ENCODE measurements around the gene DMD.

DMD gene

DNA sequence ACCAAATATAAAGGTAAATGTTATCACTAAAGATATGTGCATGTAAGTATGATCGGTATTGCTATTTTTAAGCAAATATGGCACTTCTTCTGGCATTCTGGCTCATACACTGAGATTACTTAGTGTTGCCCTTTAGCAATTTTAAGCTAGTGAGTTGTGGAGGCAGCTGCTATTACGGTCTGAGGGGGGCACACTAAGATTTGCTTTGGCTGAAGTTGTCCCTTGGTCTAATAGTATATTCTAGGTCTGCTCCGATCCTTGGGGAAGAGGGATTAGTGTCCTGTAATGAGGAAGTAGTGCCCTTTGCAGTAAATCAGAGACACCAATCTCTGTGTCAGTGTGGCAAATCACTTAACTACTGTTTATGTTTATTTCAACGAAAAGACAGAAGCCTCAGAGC, 1943.0 kb downstream of the DMD start:
- Histone ChIP-seq H3K23ac (ENCODE audit: low read length) (no peak overlapping the region), H4K91ac (ENCODE audit: low read depth, low read length) (no peak overlapping the region), H3K79me2 (ENCODE audit: control insufficient read depth, insufficient read depth, low read length, poor library complexity) (peaks cover 1% of the 10 kb centered on the region), H3K79me1 (ENCODE audit: low read length) (no peaks in the 10 kb centered on the region), H3K4me2 (ENCODE audit: low read length) (no peak overlapping the region), H3K14ac (ENCODE audit: low read length) (no peak overlapping the region), H4K8ac (ENCODE audit: low read depth, low read length) (no peak overlapping the region), H3K36me3 (ENCODE audit: control insufficient read depth in 1 of 2, insufficient read depth in 2 of 2, low read length in 2 of 2) (no peaks in the 10 kb centered on the region), H2AK5ac (ENCODE audit: low read length) (no peak overlapping the region), H4K12ac (ENCODE audit: low read depth, low read length) (no peak overlapping the region), H3K4me3 (ENCODE audit: low read depth, low read length) (no peak overlapping the region), H2AFZ (ENCODE audit: insufficient read depth, low read length, poor library complexity) (no peak overlapping the region), H3K27me3 (ENCODE audit: insufficient read depth, low read length) (no peaks in the 10 kb centered on the region), H3K4me1 (ENCODE audit: control insufficient read depth in 1 of 2, insufficient read depth in 2 of 2, low read length in 2 of 2) (peaks cover 0 to 3% of the 10 kb centered on the region in 2 experiments), H3K18ac (ENCODE audit: low read length) (no peak overlapping the region), H2BK12ac (ENCODE audit: low read length) (no peak overlapping the region), H2BK120ac (ENCODE audit: insufficient read depth, low read length, poor library complexity) (no peak overlapping the region), H3K9me3 (ENCODE audit: insufficient read depth, low read depth, low read length) (no peaks in the 10 kb centered on the region), H3K27ac (ENCODE audit: low read depth, low read length) (no peak overlapping the region), H2BK5ac (ENCODE audit: low read depth, low read length, poor library complexity) (no peak overlapping the region), H3K4ac (ENCODE audit: low read depth, low read length) (no peak overlapping the region), H3K9ac (ENCODE audit: low read length) (no peak overlapping the region)
- WGBS (ENCODE audit: extremely low coverage, insufficient coverage, insufficient read length) = no CpG with 5 or more reads among the region's 4 CpGs
- no peak for DNase-seq

DNA sequence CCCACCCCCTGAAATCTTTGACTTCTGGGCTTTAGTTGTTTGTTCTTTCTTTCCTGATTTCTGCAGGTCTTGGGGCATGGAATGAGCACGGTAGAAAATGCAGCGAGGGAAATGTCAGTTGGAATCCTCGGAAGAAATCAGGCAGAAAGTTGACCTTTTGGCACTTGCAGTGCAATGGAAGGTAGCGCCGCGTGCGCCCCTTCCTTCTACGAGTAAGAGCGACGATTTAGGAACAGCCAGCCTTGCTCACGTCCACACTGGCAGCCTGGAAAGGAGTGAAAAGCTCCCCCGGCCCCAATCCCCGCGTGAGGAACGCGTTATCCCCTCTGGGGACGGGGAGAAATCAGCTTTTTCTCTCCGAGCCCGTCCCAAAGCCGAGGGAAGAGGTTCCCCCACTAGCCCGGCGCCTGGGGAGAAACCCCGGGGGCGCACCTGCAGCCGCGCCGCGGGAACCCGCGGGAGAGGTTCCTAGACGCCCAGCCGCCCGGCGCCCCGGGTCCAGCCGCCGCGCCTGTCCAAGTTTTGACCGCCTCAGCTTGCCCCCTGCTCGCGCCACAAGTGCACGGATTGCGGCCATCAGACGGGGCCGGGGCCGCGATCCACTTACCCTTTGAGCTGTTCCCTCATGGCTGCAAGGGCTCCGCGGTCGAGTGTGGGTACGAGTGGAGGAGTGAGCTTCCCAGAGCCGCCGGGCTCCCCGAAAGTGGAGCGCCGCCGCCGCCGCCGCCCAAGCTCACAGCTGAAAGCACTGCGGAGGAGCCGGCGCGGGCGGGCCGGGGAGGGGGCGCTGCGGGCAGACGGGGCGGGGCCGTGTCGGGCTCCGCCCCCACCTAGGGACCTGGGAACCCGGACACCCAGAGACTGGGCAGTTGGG, 1944.9 kb downstream of the DMD start:
- peak; percentile 13 to 30 for DNase-seq
- WGBS (ENCODE audit: extremely low coverage, insufficient coverage, insufficient read length) = no CpG with 5 or more reads among the region's 74 CpGs

DNA sequence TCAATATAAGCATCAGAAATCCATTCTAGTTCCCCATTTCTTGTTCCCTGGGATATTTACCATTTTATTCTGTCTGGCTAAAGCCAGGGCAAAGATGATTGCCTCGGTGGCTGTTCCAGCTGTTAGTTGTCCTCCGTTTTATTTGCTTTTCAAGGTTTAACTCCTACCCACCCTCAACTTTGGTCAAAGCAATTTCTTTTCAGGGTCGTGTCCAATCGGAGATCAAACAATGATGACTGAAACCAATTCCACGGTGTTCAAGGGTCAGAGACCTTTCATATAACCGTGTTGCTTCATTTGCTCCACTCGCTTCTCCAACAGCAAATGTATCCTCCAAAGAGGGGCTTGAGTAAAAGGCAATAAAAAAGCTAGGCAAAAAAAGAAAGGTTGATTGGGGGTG, 1946.0 kb downstream of the DMD start:
- H4K91ac ChIP-seq (ENCODE audit: low read depth, low read length) = no peak overlapping the region
- no peak overlapping the region for H3K9ac ChIP-seq (ENCODE audit: low read length)
- H3K14ac ChIP-seq (ENCODE audit: low read length) = no peak overlapping the region
- no peak overlapping the region for H2BK5ac ChIP-seq (ENCODE audit: low read depth, low read length, poor library complexity)
- no peak overlapping the region for H2BK12ac ChIP-seq (ENCODE audit: low read length)
- H3K18ac ChIP-seq (ENCODE audit: low read length) = no peak overlapping the region
- no peak for DNase-seq
- no peak overlapping the region for H2AK5ac ChIP-seq (ENCODE audit: low read length)
- H4K8ac ChIP-seq (ENCODE audit: low read depth, low read length) = no peak overlapping the region
- no CpG with 5 or more reads among the region's 7 CpGs for WGBS (ENCODE audit: extremely low coverage, insufficient coverage, insufficient read length)
- H3K79me1 ChIP-seq (ENCODE audit: low read length) = no peaks in the 10 kb centered on the region
- no peak overlapping the region for H3K4ac ChIP-seq (ENCODE audit: low read depth, low read length)
- H2AFZ ChIP-seq (ENCODE audit: insufficient read depth, low read length, poor library complexity) = no peak overlapping the region
- H3K4me2 ChIP-seq (ENCODE audit: low read length) = no peak overlapping the region
- no peaks in the 10 kb centered on the region for H3K9me3 ChIP-seq (ENCODE audit: insufficient read depth, low read depth, low read length)
- H2BK120ac ChIP-seq (ENCODE audit: insufficient read depth, low read length, poor library complexity) = no peak overlapping the region
- no peak overlapping the region for H4K12ac ChIP-seq (ENCODE audit: low read depth, low read length)
- H3K23ac ChIP-seq (ENCODE audit: low read length) = no peak overlapping the region
- no peaks in the 10 kb centered on the region for H3K36me3 ChIP-seq (ENCODE audit: control insufficient read depth in 1 of 2, insufficient read depth in 2 of 2, low read length in 2 of 2)
- peaks cover 0 to 3% of the 10 kb centered on the region in 2 experiments for H3K4me1 ChIP-seq (ENCODE audit: control insufficient read depth in 1 of 2, insufficient read depth in 2 of 2, low read length in 2 of 2)
- H3K4me3 ChIP-seq (ENCODE audit: low read depth, low read length) = no peak overlapping the region
- no peak overlapping the region for H3K27ac ChIP-seq (ENCODE audit: low read depth, low read length)
- H3K27me3 ChIP-seq (ENCODE audit: insufficient read depth, low read length) = no peaks in the 10 kb centered on the region
- peaks cover 1% of the 10 kb centered on the region for H3K79me2 ChIP-seq (ENCODE audit: control insufficient read depth, insufficient read depth, low read length, poor library complexity)

More for the DNA sequence above, 1944.9 kb downstream of the DMD start:
- Histone ChIP-seq H4K8ac (ENCODE audit: low read depth, low read length) (peak overlapping the region; percentile 43), H2AK5ac (ENCODE audit: low read length) (no peak overlapping the region), H4K91ac (ENCODE audit: low read depth, low read length) (no peak overlapping the region), H3K9ac (ENCODE audit: low read length) (no peak overlapping the region), H3K27ac (ENCODE audit: low read depth, low read length) (no peak overlapping the region), H3K4me1 (ENCODE audit: control insufficient read depth in 1 of 2, insufficient read depth in 2 of 2, low read length in 2 of 2) (peaks cover 0 to 3% of the 10 kb centered on the region in 2 experiments), H2BK12ac (ENCODE audit: low read length) (peak overlapping the region; percentile 24), H3K4me3 (ENCODE audit: low read depth, low read length) (peak overlapping the region; percentile 82), H3K23ac (ENCODE audit: low read length) (no peak overlapping the region), H3K27me3 (ENCODE audit: insufficient read depth, low read length) (no peaks in the 10 kb centered on the region), H3K4ac (ENCODE audit: low read depth, low read length) (no peak overlapping the region), H3K9me3 (ENCODE audit: insufficient read depth, low read depth, low read length) (no peaks in the 10 kb centered on the region), H2BK120ac (ENCODE audit: insufficient read depth, low read length, poor library complexity) (no peak overlapping the region), H3K14ac (ENCODE audit: low read length) (peak overlapping the region; percentile 80), H3K4me2 (ENCODE audit: low read length) (peak overlapping the region; percentile 88), H3K79me1 (ENCODE audit: low read length) (no peaks in the 10 kb centered on the region), H3K36me3 (ENCODE audit: control insufficient read depth in 1 of 2, insufficient read depth in 2 of 2, low read length in 2 of 2) (no peaks in the 10 kb centered on the region), H4K12ac (ENCODE audit: low read depth, low read length) (no peak overlapping the region), H3K18ac (ENCODE audit: low read length) (peak overlapping the region; percentile 68), H2AFZ (ENCODE audit: insufficient read depth, low read length, poor library complexity) (peak overlapping the region; percentile 35), H2BK5ac (ENCODE audit: low read depth, low read length, poor library complexity) (no peak overlapping the region), H3K79me2 (ENCODE audit: control insufficient read depth, insufficient read depth, low read length, poor library complexity) (peaks cover 1% of the 10 kb centered on the region)

DNA sequence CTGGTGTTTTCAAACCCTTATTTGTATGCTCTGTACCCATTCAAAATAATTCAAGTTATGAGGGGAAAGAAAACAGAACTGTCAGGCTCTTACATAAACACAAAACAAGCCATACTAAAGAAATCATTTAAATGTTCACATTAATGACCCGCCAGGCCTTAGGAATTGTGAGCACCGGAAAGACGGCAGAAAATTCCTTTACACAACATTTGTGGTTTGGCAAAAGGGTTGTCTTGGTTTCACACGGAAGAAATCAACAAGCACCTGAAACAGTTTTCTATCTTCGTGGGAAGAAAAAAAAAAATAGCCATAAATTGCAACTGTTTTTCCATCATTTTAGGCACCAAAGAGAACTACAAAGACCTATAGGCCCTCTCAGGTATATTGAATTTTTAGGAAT, 1951.0 kb downstream of the DMD start:
- H2BK5ac ChIP-seq (ENCODE audit: low read depth, low read length, poor library complexity) = no peak overlapping the region
- H3K79me2 ChIP-seq (ENCODE audit: control insufficient read depth, insufficient read depth, low read length, poor library complexity) = no peaks in the 10 kb centered on the region
- no peak overlapping the region for H3K23ac ChIP-seq (ENCODE audit: low read length)
- H3K4me2 ChIP-seq (ENCODE audit: low read length) = no peak overlapping the region
- no peaks in the 10 kb centered on the region for H3K27me3 ChIP-seq (ENCODE audit: insufficient read depth, low read length)
- no peak overlapping the region for H2AFZ ChIP-seq (ENCODE audit: insufficient read depth, low read length, poor library complexity)
- no peak overlapping the region for H2BK12ac ChIP-seq (ENCODE audit: low read length)
- no peak overlapping the region for H4K12ac ChIP-seq (ENCODE audit: low read depth, low read length)
- no CpG with 5 or more reads among the region's 5 CpGs for WGBS (ENCODE audit: extremely low coverage, insufficient coverage, insufficient read length)
- H2AK5ac ChIP-seq (ENCODE audit: low read length) = no peak overlapping the region
- H3K9me3 ChIP-seq (ENCODE audit: insufficient read depth, low read depth, low read length) = no peaks in the 10 kb centered on the region
- no peak overlapping the region for H3K14ac ChIP-seq (ENCODE audit: low read length)
- no peak for DNase-seq
- H3K18ac ChIP-seq (ENCODE audit: low read length) = no peak overlapping the region
- H3K4ac ChIP-seq (ENCODE audit: low read depth, low read length) = no peak overlapping the region
- H3K4me3 ChIP-seq (ENCODE audit: low read depth, low read length) = no peak overlapping the region
- no peak overlapping the region for H4K8ac ChIP-seq (ENCODE audit: low read depth, low read length)
- no peaks in the 10 kb centered on the region for H3K36me3 ChIP-seq (ENCODE audit: control insufficient read depth in 1 of 2, insufficient read depth in 2 of 2, low read length in 2 of 2)
- no peak overlapping the region for H3K27ac ChIP-seq (ENCODE audit: low read depth, low read length)
- no peak overlapping the region for H2BK120ac ChIP-seq (ENCODE audit: insufficient read depth, low read length, poor library complexity)
- no peak overlapping the region for H3K9ac ChIP-seq (ENCODE audit: low read length)
- no peaks in the 10 kb centered on the region for H3K4me1 ChIP-seq (ENCODE audit: control insufficient read depth in 1 of 2, insufficient read depth in 2 of 2, low read length in 2 of 2)
- no peaks in the 10 kb centered on the region for H3K79me1 ChIP-seq (ENCODE audit: low read length)
- H4K91ac ChIP-seq (ENCODE audit: low read depth, low read length) = no peak overlapping the region

All from trophoblast cell (in vitro differentiated cells and primary cell).